ENCODE measurements around the gene NACA.

NACA gene

DNA sequence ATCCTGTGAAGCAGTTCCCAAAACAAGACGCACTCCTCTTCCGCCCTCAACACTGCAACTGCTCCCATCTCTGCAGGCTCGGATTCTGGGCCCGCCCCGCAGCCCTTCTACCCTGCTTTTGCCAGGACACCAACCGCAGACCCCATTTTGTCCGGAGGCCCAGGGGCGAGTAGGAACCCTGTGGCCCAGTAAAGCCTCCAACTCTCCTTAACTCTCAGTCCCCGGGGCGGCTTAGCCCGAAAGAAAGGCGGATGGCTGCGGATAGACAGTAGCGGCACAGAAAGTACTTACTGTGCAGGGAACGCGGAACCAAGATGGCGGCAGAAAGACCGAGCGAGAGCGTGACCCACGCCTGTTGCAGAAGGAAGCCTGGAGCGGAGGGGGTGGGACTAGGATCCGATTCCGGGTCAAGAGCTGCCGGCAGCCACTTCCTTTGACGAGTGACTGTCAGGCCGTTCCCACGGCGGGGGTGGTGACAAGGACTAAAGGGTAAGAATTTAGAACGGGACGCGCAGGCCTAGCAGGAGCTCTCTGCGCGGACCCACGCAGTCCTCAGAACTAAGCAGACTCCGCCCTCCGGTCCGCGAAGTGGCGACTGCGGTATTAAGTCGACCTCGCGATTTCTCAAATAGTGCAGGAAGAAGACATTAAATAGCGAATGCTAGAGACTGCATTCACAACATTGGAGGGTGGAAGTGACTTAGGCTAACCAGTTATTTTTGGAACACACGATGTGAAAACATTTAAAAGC lies at the start of gene NACA:
TSS of gene NACA (minus strand) at position 328 of the 751 bp plus-strand sequence. CDS start 778 bp downstream, outside the sequence.
- ChIA-PET CTCF (interaction anchor here (0.9 to 1.5 kb wide), 3 partner anchors 9 to 386 kb away, joined by 3 to 5 read pairs (median 4); partner anchors contain the start of gene STAT6), POLR2A (interaction anchor here (0.6 to 1.3 kb wide), 7 partner anchors 8 to 263 kb away, joined by 3 to 13 read pairs (median 6); partner anchors contain the start of gene PTGES3)
- no peak for TF ChIP-seq CTCF (IDR thresholded peaks at IDR 0.05; ENCODE audit: control extremely low read depth, extremely low read depth, low read depth, missing control alignments)
- DNase-seq (ENCODE audit: extremely low spot score): peak; percentile 98

DNA sequence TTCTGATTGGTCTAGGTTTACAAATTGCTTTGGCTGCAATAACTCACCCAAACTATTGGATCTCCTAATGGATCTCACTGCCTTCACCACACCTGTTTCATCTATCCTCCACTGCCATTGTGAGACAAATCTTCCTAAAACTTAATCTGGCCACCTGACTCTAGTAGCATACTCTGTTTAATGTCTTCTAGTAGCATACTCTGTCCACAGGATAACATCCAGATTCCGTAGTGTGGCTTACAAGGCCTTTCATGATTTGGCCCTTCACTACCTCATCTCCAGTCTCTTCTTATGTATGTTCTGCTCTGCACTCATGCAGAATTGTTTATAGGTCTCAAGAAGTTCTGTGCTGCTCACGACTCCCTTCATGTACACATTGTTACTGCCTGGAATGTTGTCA lies 48.0 kb upstream of the NACA start:
- ChIA-PET POLR2A (no interaction called here), CTCF (no interaction called here)
- no peak for TF ChIP-seq CTCF (IDR thresholded peaks at IDR 0.05; ENCODE audit: control extremely low read depth, extremely low read depth, low read depth, missing control alignments)
- no peak for DNase-seq (ENCODE audit: extremely low spot score)

- ChIA-PET CTCF (interaction anchor here (1.2 kb wide), 1 partner anchor 13 kb away, joined by 3 read pairs; no protein-coding TSS in a partner anchor), POLR2A (no interaction called here)
- TF ChIP-seq CTCF (IDR thresholded peaks at IDR 0.05; ENCODE audit: control extremely low read depth, extremely low read depth, low read depth, missing control alignments): no peak
- no peak for DNase-seq (ENCODE audit: extremely low spot score)
These were observed 47.5 kb upstream of the NACA start for GRCh38 chr12:56772625-56773024.

DNA sequence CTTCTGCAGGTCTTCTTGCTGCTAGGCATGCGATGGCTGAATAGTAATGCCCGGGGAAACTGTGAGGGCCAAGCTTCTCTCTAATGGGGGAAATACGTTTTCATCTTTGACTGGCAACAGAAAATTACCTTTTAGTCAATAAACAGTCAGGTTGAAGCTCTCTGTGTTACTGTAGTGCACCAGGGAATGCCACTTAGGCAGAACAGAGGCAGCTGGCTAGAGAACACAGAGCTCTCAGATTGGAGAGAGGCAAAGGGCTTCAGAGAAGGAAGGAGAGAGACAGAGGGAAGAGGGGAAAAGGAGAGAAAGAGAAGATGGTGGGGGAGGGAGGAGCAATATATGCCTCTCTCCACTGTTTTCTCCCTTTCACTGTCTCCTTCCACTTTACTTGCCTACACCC lies 44.8 kb upstream of the NACA start:
- no peak for TF ChIP-seq CTCF (IDR thresholded peaks at IDR 0.05; ENCODE audit: control extremely low read depth, extremely low read depth, low read depth, missing control alignments)
- CTCF ChIA-PET: interaction anchor here (0.7 to 2.3 kb wide), 2 partner anchors 10 to 12 kb away, joined by 3 to 11 read pairs; no protein-coding TSS in a partner anchor
- DNase-seq (ENCODE audit: extremely low spot score): no peak
- POLR2A ChIA-PET: no interaction called here

- POLR2A ChIA-PET: no interaction called here
These were observed 43.3 kb upstream of the NACA start for GRCh38 chr12:56768424-56768823.

DNA sequence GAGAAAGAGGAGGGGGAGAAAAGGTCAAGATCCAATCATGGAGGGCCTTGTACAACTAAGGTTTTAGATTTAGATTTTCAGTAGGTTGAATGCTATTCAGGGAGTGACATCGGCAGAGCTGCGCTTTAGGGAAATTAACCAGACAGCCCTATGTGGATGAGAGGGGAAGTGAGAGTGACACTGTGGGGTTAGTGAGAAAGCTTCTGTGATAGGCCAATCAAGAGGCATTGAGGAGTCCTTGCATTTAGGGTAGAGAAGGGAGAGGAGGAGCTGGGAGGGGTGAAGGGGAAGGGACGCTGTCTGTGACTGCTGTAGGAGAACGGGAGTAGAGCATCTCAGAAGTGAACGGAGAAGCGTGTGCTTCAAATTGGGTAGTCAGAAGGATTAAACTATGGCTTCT lies 41.4 kb upstream of the NACA start:
- CTCF ChIA-PET: interaction anchor here (0.8 to 14.8 kb wide), 8 partner anchors 8 to 352 kb away, joined by 3 to 148 read pairs (median 4); partner anchors contain the start of genes PRIM1 and ZBTB39

More at GRCh38 chr12:56768424-56768823, 43.3 kb upstream of the NACA start:
- no peak for TF ChIP-seq CTCF (IDR thresholded peaks at IDR 0.05; ENCODE audit: control extremely low read depth, extremely low read depth, low read depth, missing control alignments)
- CTCF ChIA-PET: interaction anchor here (1.2 to 2.3 kb wide), 5 partner anchors 9 to 239 kb away, joined by 3 to 11 read pairs (median 5); no protein-coding TSS in a partner anchor
- no peak for DNase-seq (ENCODE audit: extremely low spot score)

More for the DNA sequence above, 41.4 kb upstream of the NACA start:
- POLR2A ChIA-PET: no interaction called here
- peak; percentile 81 for DNase-seq (ENCODE audit: extremely low spot score)
- TF ChIP-seq CTCF (IDR thresholded peaks at IDR 0.05; ENCODE audit: control extremely low read depth, extremely low read depth, low read depth, missing control alignments): no peak
